ENCODE data around the gene PPARGC1A. TPM values are rescaled to one million over a fixed set of nuclear protein-coding genes. Genes with fewer than 3 reads are reported as not detected.

PPARGC1A gene
- total and polyA plus RNA-seq, 2 experiments from 2014 or later, result 6.7 to 16.6 TPM

DNA sequence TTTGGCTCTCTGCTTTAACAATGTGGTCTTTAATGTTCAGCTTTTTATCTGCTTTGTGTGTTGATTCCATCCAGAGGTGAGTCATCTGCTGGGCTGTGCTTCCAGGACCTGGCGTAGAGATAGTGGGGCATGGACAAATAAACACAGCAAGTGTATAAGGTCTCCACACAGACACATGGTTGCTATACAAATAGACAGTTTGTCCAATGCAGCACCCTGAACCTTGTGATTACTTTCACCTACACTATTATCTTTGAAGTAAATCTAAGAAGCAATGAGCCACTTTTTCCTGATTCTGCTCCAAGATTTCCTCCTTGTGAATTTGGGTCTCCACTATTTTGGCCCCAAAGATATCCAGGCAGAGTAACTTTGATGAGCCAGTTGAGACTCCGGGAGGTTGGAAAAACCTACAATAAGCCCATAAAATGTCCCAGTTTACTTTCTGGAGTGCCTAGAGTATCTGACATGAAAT, 12.1 kb downstream of the PPARGC1A start:
- DNase-seq (ENCODE audit: low spot score), result peak; percentile 78
- no peak for TF ChIP-seq CTCF (IDR thresholded peaks at IDR 0.05; ENCODE audit: poor library complexity)
- H3K4me2 ChIP-seq, result peak overlapping the region; percentile 44
- H4K20me1 ChIP-seq (ENCODE audit: insufficient read depth, poor library complexity, severe bottlenecking), result no peaks in the 10 kb centered on the region
- H3K79me2 ChIP-seq, result no peaks in the 10 kb centered on the region
- H3K9me3 ChIP-seq (ENCODE audit: low read depth), result no peaks in the 10 kb centered on the region
- peak overlapping the region; percentile 44 for H3K27ac ChIP-seq
- H3K36me3 ChIP-seq (replicated peaks; ENCODE audit: insufficient read depth, low read depth), result no peaks in the 10 kb centered on the region
- H3K9me2 ChIP-seq (replicated peaks; ENCODE audit: insufficient read depth), result no peaks in the 10 kb centered on the region
- no peaks in the 10 kb centered on the region for H3K27me3 ChIP-seq
- H3K4me1 ChIP-seq (ENCODE audit: insufficient read depth), result peaks cover 36% of the 10 kb centered on the region
- H3K4me3 ChIP-seq, result no peak overlapping the region
- no peak overlapping the region for H2AFZ ChIP-seq
- 30% methylated on average over 2 of the region's 2 CpGs for WGBS (ENCODE audit: low lambda C conversion rate, missing lambda C conversion rate)

DNA sequence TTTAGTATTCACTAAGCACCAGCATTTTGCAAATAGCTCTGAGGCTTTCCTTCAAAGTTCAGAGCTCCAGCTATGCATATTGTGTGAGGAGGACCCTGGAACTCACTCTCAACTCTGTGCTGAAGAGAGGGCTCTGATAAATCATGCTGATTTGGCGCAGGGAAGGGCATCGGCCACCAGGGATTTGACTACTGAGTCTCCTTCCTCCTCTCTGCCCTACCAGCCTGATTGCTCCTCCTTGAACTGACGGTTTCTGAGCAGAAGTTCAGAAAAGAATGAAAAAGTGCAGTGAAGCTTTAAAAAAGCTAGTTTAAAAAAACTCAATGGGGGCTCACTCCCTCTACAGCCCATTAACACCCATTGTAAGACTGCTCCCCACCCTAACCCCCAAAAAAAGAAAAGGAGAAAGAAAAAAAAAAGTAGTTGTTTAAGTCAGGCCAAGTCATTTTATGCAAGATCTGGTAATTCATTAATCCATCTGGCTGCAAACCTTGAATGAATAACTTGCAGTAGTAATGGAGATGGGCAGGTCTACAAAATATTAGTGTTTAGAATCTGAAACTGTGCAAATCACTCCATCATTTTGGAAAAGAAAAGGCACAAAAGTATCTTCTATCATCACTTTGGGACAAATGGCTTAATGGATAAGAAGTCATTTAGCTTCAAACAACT, 13.3 kb downstream of the PPARGC1A start:
- Histone ChIP-seq H3K36me3 (replicated peaks; ENCODE audit: insufficient read depth, low read depth) (no peaks in the 10 kb centered on the region), H3K27me3 (no peaks in the 10 kb centered on the region), H2AFZ (no peak overlapping the region), H3K9me2 (replicated peaks; ENCODE audit: insufficient read depth) (no peaks in the 10 kb centered on the region), H3K4me3 (no peak overlapping the region), H3K79me2 (no peaks in the 10 kb centered on the region), H3K27ac (no peak overlapping the region), H3K4me1 (ENCODE audit: insufficient read depth) (peaks cover 36% of the 10 kb centered on the region), H3K9me3 (ENCODE audit: low read depth) (no peaks in the 10 kb centered on the region), H3K4me2 (peak overlapping the region; percentile 30), H4K20me1 (ENCODE audit: insufficient read depth, poor library complexity, severe bottlenecking) (no peaks in the 10 kb centered on the region)
- no peak for TF ChIP-seq EZH2 (IDR thresholded peaks at IDR 0.05; ENCODE audit: borderline replicate concordance)
- no peak for TF ChIP-seq EZH2phosphoT487 (IDR thresholded peaks at IDR 0.05; ENCODE audit: low read depth, severe bottlenecking, unreplicated experiment)
- 76% methylated on average over 3 of the region's 3 CpGs for WGBS (ENCODE audit: low lambda C conversion rate, missing lambda C conversion rate)
- no peak for DNase-seq (ENCODE audit: low spot score)

GRCh38 chr4:23875317-23875716, 14.5 kb downstream of the PPARGC1A start:
- Histone ChIP-seq H3K4me3 (no peak overlapping the region), H3K9me3 (ENCODE audit: low read depth) (no peaks in the 10 kb centered on the region), H3K9me2 (replicated peaks; ENCODE audit: insufficient read depth) (no peaks in the 10 kb centered on the region), H2AFZ (no peak overlapping the region), H3K4me2 (peak overlapping the region; percentile 9), H3K27me3 (no peaks in the 10 kb centered on the region), H3K27ac (no peak overlapping the region), H4K20me1 (ENCODE audit: insufficient read depth, poor library complexity, severe bottlenecking) (no peaks in the 10 kb centered on the region), H3K4me1 (ENCODE audit: insufficient read depth) (peaks cover 36% of the 10 kb centered on the region), H3K79me2 (no peaks in the 10 kb centered on the region), H3K36me3 (replicated peaks; ENCODE audit: insufficient read depth, low read depth) (no peaks in the 10 kb centered on the region)
- TF ChIP-seq CTCF (IDR thresholded peaks at IDR 0.05; ENCODE audit: poor library complexity), result no peak
- TF ChIP-seq EZH2phosphoT487 (IDR thresholded peaks at IDR 0.05; ENCODE audit: low read depth, severe bottlenecking, unreplicated experiment), result peak; percentile 57
- TF ChIP-seq EZH2 (IDR thresholded peaks at IDR 0.05; ENCODE audit: borderline replicate concordance), result no peak
- DNase-seq (ENCODE audit: low spot score), result peak; percentile 44
- 33% methylated on average over 6 of the region's 6 CpGs for WGBS (ENCODE audit: low lambda C conversion rate, missing lambda C conversion rate)

DNA sequence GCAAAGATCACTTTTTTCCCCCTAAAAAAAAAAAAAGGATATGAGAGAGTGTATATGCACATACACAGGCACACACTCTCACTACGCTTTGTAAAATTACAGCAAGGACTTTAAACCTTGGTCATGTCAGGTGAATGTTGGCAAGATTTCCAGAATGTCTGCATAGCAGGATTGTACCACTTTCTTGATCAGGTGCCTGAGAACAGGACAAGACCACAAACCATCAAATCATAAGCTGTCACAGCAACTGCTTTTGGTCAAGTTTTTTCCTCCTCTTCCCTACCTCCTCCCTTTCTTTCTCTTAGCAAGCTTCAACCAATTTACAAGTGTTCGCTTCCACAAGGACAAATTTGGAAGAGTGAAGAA, 15.3 kb downstream of the PPARGC1A start:
- no peaks in the 10 kb centered on the region for H3K27me3 ChIP-seq
- H2AFZ ChIP-seq, result no peak overlapping the region
- H3K4me3 ChIP-seq, result no peak overlapping the region
- H3K9me3 ChIP-seq (ENCODE audit: low read depth), result no peaks in the 10 kb centered on the region
- TF ChIP-seq EZH2 (IDR thresholded peaks at IDR 0.05; ENCODE audit: borderline replicate concordance) (no peak), CTCF (IDR thresholded peaks at IDR 0.05; ENCODE audit: poor library complexity) (no peak), EZH2phosphoT487 (IDR thresholded peaks at IDR 0.05; ENCODE audit: low read depth, severe bottlenecking, unreplicated experiment) (no peak)
- no peak overlapping the region for H3K4me2 ChIP-seq
- no peaks in the 10 kb centered on the region for H3K79me2 ChIP-seq
- H3K9me2 ChIP-seq (replicated peaks; ENCODE audit: insufficient read depth), result no peaks in the 10 kb centered on the region
- H3K27ac ChIP-seq, result no peak overlapping the region
- 88% methylated on average over 2 of the region's 2 CpGs for WGBS (ENCODE audit: low lambda C conversion rate, missing lambda C conversion rate)
- peaks cover 36% of the 10 kb centered on the region for H3K4me1 ChIP-seq (ENCODE audit: insufficient read depth)
- DNase-seq (ENCODE audit: low spot score), result peak; percentile 22
- H3K36me3 ChIP-seq (replicated peaks; ENCODE audit: insufficient read depth, low read depth), result no peaks in the 10 kb centered on the region
- no peaks in the 10 kb centered on the region for H4K20me1 ChIP-seq (ENCODE audit: insufficient read depth, poor library complexity, severe bottlenecking)
